Liver (tissue), 3 donors: ENCODE measurements around the gene RELT.

Experiments
- CTCF ChIP-seq: fragments of 150-350 bp; IDR thresholded peaks from 2 replicates; pipeline ENCODE4 v1.5.1; 2017; ENCODE audit warnings: improper control_type of control experiment, low read depth, low read length; ENCODE audit not compliant: missing input control
- FOXA1 ChIP-seq: IDR thresholded peaks from 2 replicates; pipeline ENCODE4 v1.6.1; 2016; ENCODE audit warnings: antibody characterized with exemption
- RAD21 ChIP-seq, 2 donors: IDR thresholded peaks; 2 replicates each; pipeline ENCODE4 v1.6.1; 2016; ENCODE audit warnings: antibody characterized with exemption in 2 of 2, mild to moderate bottlenecking in 2 of 2
- REST ChIP-seq: IDR thresholded peaks from 2 replicates; pipeline ENCODE4 v1.6.1; 2016; ENCODE audit warnings: antibody characterized with exemption, mild to moderate bottlenecking
- SP1 ChIP-seq: IDR thresholded peaks from 2 replicates; pipeline ENCODE4 v1.6.1; 2018; ENCODE audit warnings: antibody characterized with exemption, mild to moderate bottlenecking
- YY1 ChIP-seq: IDR thresholded peaks from 2 replicates; pipeline ENCODE4 v1.6.1; 2016; ENCODE audit warnings: antibody characterized with exemption, mild to moderate bottlenecking
- donor health status: healthy.
- donor health status: healthy.

GRCh38 chr11:73358071-73358470 lies 18.1 kb upstream of the RELT start:
- TF ChIP-seq CTCF (no peak), YY1 (no peak), FOXA1 (no peak), REST (no peak), RAD21 (IDR thresholded peaks at IDR 0.05) (no peak), SP1 (no peak)
